Activated CD4-positive, alpha-beta T cell treated with anti-CD3 and anti-CD28 coated beads, Interleukin-2, amount 50 U/mL, for 24 hours (primary cell): Measurements from ENCODE around the gene NOM1.
A peak's percentile ranks its signal among the peaks of the same experiment; 100 is the strongest.
"Not testable (repeated sequence)": the region's sequence is repeated elsewhere in the genome, so short reads cannot be mapped to it uniquely, and the experiment has no call there.

Experiments
- DNase-seq, 2 donors: peaks; one replicate each; pipeline ENCODE4 v3.0.0-alpha.2; 2020; ENCODE audit warnings: low read depth in 1 of 2, low spot score in 1 of 2

The NOM1 gene

DNA sequence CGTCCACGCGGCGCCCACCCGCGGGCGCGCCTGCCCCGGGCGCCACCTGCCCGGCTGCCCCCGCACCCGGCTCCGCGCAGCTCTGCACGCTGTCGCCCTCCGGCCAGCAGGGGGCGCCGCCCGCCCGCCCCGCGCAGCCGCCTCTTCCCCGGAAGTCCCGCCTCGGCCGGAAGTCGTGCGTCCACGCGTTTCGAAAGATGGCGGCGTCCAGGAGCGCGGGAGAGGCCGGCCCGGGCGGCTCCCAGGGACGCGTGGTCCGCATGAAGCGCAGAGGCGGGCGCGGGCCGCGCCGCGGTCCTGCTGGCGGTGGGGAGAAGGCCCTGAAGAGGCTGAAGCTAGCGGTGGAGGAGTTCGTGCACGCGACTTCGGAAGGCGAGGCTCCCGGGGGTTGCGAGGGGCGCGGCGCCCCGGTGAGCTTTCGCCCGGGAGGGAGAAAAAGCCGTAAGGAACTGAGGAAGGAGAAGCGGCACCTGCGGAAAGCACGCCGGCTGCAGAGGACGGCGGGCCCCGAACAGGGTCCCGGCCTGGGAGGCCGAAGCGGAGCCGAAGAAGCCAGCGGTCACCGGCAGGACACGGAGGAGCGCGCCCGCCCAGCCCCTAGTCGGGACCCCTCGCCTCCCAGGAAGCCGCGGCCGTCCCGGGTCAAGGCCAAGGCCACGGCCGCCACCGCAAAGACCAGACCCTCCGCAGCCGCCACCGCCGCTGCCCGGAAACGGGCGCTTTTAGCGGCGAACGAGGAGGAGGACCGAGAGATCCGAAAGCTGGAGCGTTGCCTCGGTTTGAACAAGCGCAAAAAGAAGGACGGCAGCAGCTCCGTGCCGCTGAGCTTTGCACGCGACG is at the start of gene NOM1:
Gene NOM1 (plus strand): TSS at position 172 of the 840 bp plus-strand sequence. CDS start 26 bp downstream, at position 198.
- peak; percentile 86 to 90 for DNase-seq

DNA sequence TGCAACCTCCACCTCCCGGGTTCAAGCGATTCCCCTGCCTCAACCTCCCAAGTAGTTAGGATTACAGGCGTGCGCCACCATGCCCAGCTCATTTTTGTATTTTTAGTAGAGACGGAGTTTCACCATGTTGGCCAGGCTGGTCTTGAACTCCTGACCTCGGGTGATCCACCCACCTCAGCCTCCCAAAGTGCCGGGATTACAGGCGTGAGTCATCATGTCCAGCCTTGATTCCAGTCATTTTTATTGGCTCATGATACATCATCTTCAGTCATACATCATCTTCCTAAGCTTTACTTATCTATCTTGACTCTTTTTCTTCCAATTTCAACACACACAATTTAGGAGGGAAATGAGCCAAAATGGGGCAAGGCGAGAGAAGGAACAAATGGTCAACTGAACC is 49.4 kb upstream of the NOM1 start:
- not testable (repeated sequence) for DNase-seq

DNA sequence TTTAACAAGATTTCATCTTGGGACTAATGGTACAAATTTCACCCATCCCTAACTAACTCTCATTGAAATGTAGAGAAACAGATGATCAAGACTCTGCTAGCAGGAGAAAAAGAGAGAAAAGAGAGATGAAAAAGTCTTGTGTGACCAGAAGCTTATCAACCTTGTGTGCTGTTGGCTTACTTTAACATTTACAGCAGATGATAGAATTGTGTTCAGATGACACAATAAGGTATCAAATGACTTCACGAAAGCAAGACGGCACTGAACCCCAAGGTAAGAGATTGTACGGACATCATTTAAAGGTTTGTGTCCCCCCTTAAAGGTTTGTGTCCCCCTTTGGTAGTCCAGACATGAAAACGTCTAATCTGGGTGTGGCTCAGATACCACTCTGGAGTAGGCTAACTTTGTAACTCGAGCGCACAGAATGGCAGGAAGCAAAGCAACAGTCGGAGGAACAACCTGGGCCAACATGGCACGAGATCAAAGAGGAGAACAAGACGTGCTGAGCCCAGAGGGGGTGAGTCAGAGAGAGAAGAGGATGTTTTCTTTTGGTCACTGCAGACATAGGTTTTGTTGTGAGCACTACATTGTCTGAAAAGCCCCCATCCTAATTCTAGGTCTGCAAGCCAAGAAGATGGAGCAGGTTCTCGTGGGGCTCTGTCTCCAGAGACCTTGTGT is 46.1 kb upstream of the NOM1 start:
- no peak for DNase-seq

- DNase-seq: no peak
These were observed 43.3 kb upstream of the NOM1 start for GRCh38 chr7:156906200-156906649.

DNA sequence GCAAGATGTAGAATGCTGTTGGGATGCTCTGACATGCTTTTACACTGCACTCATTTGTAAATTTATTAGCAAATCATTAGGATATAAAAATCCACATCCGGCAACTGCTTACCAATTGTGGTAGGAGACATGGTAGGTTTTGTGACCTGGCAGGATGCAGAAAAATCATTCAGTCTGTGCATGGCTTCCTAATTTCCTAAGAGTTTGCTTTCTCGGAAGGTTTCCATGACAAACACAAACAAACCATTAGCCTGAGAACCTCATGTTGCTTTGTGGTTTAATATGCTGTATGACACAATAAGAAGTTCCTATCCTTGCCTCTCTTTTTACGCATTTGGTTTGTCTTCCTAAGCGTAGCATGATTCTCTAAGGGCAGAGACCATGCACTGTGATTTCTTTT is 41.9 kb upstream of the NOM1 start:
- DNase-seq: no peak

GRCh38 chr7:156909574-156910252 is 39.8 kb upstream of the NOM1 start:
- DNase-seq: not testable (repeated sequence)

DNA sequence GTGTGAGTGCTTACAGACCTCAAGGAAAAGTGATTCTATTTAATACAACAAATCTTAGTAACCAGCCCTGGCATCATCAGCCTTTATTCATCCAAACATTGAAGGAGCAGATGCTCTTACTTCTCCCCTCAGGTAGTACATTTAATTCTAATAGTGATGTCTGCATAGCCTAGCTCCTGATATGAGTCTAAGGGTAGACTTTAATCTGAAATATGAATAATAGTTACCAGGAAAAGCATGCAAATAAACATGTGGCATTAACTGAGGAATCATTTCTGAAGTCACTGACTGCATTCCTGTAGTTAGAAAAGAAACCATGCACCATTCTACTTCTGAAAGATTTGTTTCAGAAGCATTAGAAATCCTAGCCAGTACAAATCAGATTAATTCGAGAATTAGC is 30.9 kb upstream of the NOM1 start:
- DNase-seq: no peak

- no peak for DNase-seq
These were observed 30.3 kb upstream of the NOM1 start for GRCh38 chr7:156919132-156919713.

GRCh38 chr7:156920076-156920475 is 29.4 kb upstream of the NOM1 start:
- DNase-seq: no peak

GRCh38 chr7:156920487-156921373 is 28.8 kb upstream of the NOM1 start:
- not testable (repeated sequence) for DNase-seq

DNA sequence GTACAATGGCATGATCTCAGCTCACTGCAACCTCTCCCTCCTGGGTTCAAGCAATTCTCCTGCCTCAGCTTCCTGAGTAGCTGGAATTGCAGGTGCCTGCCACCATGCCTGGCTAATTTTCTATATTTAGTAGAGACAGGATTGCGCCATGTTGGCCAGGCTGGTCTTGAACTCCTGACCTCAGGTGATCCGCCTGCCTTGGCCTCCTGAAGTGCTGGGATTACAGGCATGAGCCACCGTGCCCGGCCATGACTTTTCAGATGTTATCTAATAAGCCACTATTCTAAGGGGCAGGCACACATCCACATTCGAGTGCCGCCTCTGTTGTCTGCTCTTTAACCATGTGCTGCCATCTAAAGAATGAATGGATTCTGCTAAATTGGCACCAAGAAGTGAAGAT is 27.2 kb upstream of the NOM1 start:
- DNase-seq: not testable (repeated sequence)

GRCh38 chr7:156925821-156926220 is 23.7 kb upstream of the NOM1 start:
- not testable (repeated sequence) for DNase-seq

DNA sequence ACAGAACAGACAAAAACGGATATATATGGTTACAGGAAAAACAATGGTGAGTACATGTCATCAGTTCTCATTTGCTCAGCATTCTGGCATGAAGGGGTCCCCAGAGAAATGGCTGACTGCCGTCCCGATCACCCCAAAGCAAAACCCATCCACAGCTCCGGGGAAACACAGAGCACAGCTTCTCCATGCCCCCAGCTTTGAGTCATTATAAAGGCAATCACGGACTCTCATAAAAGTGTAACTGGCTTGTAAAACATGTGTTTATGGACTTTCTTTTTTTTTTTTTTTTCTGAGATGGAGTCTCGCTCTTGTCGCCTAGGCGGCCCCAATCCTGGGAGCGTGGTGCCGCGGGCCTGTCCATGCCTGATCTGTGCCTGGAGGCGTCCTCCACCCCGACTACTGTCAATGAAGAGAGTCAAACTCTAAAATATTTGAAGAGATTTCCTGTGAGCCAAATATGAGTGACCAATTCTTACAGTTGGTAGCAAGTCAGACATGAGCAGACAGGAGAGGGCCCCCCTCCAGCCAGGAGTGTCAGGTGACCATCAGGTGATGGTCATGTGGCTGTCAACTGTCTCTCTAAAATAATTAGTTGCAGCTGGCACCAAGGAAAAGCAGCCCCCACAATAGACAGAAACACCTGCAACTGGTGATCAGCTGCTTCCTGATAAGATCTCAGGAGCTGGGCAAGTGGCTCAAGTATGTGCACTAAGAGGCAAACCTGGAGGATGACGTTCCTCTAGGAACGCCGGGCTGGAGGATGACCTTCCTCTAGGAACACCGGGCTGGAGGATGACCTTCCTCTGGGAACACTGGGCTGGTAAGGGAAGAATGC is 21.7 kb upstream of the NOM1 start:
- DNase-seq: no peak

DNA sequence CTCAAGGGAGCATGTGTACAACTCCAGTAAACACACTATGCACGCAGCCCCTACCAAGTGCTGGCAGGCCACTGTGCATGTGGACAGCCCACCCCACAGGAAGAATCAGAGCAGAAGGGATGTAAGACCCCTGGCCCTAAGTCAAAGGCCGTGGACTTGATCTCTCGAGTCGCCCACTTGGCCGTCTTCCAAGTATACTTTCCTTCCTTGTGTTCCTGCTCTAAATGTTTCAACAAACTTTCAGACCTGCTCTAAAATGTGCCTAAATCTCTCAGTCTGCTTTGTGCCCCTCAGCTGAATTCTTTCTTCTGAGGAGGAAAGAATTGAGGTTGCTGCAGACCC is 21.1 kb upstream of the NOM1 start:
- no peak for DNase-seq

GRCh38 chr7:156929789-156930539 is 19.5 kb upstream of the NOM1 start:
- no peak for DNase-seq

DNA sequence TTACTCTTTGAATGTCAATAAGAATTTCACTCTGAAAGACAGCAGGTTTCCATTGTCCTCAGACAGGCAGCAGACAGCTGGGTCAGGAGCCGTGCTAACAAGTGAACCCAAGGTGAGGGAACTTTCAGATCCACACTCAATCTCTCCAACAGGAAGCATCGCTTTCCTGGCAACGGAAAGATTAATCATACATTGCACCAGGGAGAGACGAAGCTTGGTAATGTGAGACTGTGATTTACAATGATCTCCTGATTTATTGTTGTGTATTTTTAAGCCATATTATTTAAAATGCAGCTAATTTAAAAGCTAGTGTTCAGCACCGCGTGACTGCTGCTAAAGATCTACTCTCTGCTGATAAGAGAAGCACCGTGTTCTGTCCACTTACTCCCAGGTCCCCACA is 17.5 kb upstream of the NOM1 start:
- DNase-seq: no peak

- no peak for DNase-seq
These were observed 14.3 kb upstream of the NOM1 start for GRCh38 chr7:156935250-156935649.

GRCh38 chr7:156936766-156937165 is 12.7 kb upstream of the NOM1 start:
- DNase-seq: not testable (repeated sequence)
